Keratinocyte (primary cell): ENCODE data around the gene ANKRD40. TPM values are rescaled to one million over a fixed set of nuclear protein-coding genes. Genes with fewer than 3 reads are reported as not detected.

Experiments used
- DNase-seq: peaks from one replicate; pipeline ENCODE4 v3.0.0-alpha.2; 2011; ENCODE audit warnings: low read depth, missing footprints, low spot score
- FAIRE-seq: peaks from 2 replicates; lab custom pipeline; 2011; peaks lifted over from hg19 to GRCh38; lab: Jason Lieb, UNC
- H2AFZ ChIP-seq: 2 replicates; pipeline ENCODE4 v1.6.0; 2012; ENCODE audit warnings: low read length, control low read depth, inconsistent platforms; ENCODE audit not compliant: control insufficient read depth
- H3K27ac ChIP-seq: 2 replicates; pipeline ENCODE4 v1.5.1; 2011; ENCODE audit warnings: low read length; ENCODE audit not compliant: control insufficient read depth, insufficient read depth
- H3K27me3 ChIP-seq: 3 replicates; pipeline ENCODE4 v1.6.0; 2011; ENCODE audit warnings: low read length; ENCODE audit not compliant: control insufficient read depth, insufficient read depth; ENCODE audit errors: extremely low read depth
- H3K36me3 ChIP-seq, 2 experiments: 2 replicates in 1 of 2; 3 replicates in 1 of 2; pipeline ENCODE4 v1.5.1; 2011; ENCODE audit warnings: low read length in 2 of 2, mild to moderate bottlenecking in 1 of 2; ENCODE audit not compliant: control insufficient read depth in 2 of 2, insufficient read depth in 2 of 2; ENCODE audit errors: extremely low read depth in 1 of 2
- H3K4me1 ChIP-seq: 3 replicates; pipeline ENCODE4 v1.5.1; 2011; ENCODE audit warnings: low read length; ENCODE audit not compliant: control insufficient read depth, insufficient read depth; ENCODE audit errors: extremely low read depth
- H3K4me2 ChIP-seq: 3 replicates; pipeline ENCODE4 v1.6.0; 2011; ENCODE audit warnings: low read depth, low read length; ENCODE audit not compliant: control insufficient read depth, insufficient read depth; ENCODE audit errors: extremely low read depth
- H3K4me3 ChIP-seq, 3 experiments: fragments of 200-600 bp in 1 of 3; sonication (generic) in 1 of 3; 2 replicates in 2 of 3; 3 replicates in 1 of 3; pipeline ENCODE4 v1.5.1; 2011 to 2016; ENCODE audit warnings: low read length in 3 of 3, mild to moderate bottlenecking in 3 of 3, control low read depth in 2 of 3, inconsistent platforms in 1 of 3, low read depth in 1 of 3, mixed read lengths in 1 of 3, mixed run types in 1 of 3, moderate library complexity in 1 of 3; ENCODE audit not compliant: control insufficient read depth in 2 of 3, insufficient read depth in 2 of 3; ENCODE audit errors: extremely low read depth in 1 of 3
- H3K79me2 ChIP-seq: 2 replicates; pipeline ENCODE4 v1.6.0; 2012; ENCODE audit warnings: low read length; ENCODE audit not compliant: control insufficient read depth, insufficient read depth
- H3K9ac ChIP-seq: 3 replicates; pipeline ENCODE4 v1.6.0; 2011; ENCODE audit warnings: low read length; ENCODE audit not compliant: control insufficient read depth, insufficient read depth; ENCODE audit errors: extremely low read depth
- H3K9me1 ChIP-seq: 3 replicates; pipeline ENCODE4 v1.6.0; 2011; ENCODE audit warnings: low read length; ENCODE audit not compliant: control insufficient read depth, insufficient read depth; ENCODE audit errors: extremely low read depth
- H3K9me3 ChIP-seq: 2 replicates; pipeline ENCODE4 v1.5.1; 2012; ENCODE audit warnings: low read depth, low read length; ENCODE audit not compliant: control insufficient read depth
- H4K20me1 ChIP-seq: 3 replicates; pipeline ENCODE4 v1.6.0; 2011; ENCODE audit warnings: low read length; ENCODE audit not compliant: control insufficient read depth, insufficient read depth; ENCODE audit errors: extremely low read depth
- EZH2 ChIP-seq: IDR thresholded peaks from one replicate; pipeline ENCODE4 v1.6.1; 2012; ENCODE audit warnings: inconsistent platforms, mild to moderate bottlenecking, low read length, moderate library complexity
- dilution Hi-C: fragments of 300-500 bp; cut with MboI; formaldehyde crosslinking; loops from one replicate; pipeline ENCODE4 v1.7.0; 2020; ENCODE audit warnings: low sequenced_read_pairs; ENCODE audit not compliant: extremely low pct_ligation_motif_present
- polyA plus RNA-seq, 5 experiments: library from polyadenylated mRNA; depleted of rRNA in 3 of 5; stranded (reverse) in 3 of 5; stranded (forward) in 1 of 5; unstranded in 1 of 5; fragments of >200 nt; gene quantifications; 1 replicate in 1 of 5; 2 replicates in 3 of 5; 3 replicates in 1 of 5; pipeline versions ENCODE4 v1.2.1 to v1.2.3, GENCODE V29; 2011 to 2012; ENCODE audit warnings: missing spikeins in 2 of 5, low read depth in 1 of 5, low replicate concordance in 1 of 5
- TF ChIP-seq, protein P1 (sequence below), 3 experiments: IDR thresholded peaks in 1 of 3; conservative IDR thresholded peaks in 1 of 3; optimal IDR thresholded peaks in 1 of 3; 2 replicates in 2 of 3; 3 replicates in 1 of 3; pipeline versions ENCODE3 to v1.5.1; 2011; ENCODE audit warnings: low read length in 3 of 3, mild to moderate bottlenecking in 3 of 3, moderate library complexity in 2 of 3, control low read depth in 1 of 3, inconsistent platforms in 1 of 3; ENCODE audit not compliant: insufficient read depth in 2 of 3; ENCODE audit errors: extremely low read depth in 1 of 3

The ANKRD40 gene
- polyA plus RNA-seq, 1 donor (not counting 4 experiments of a cell fraction or from before 2014, with no cell fraction given), result 32.7 TPM

DNA sequence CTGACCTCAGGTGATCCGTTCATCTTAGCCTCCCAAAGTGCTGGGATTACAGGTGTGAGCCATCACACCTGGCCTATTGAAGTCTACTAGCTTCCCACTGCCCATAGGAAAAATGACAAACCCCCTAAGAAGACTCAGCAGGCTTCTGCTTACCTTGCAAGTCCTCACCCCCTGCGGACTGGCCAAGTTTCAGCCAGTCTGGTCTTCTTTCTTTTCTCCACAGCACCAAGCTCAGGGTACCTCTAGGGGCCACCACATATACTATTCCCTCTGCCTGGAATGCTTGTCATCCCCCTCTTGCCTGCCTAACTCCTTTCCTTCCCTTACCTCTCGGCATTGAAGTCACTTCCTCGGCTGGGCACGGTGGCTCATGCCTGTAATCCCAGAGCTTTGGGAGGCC, 41.9 kb downstream of the ANKRD40 start:
- H2AFZ ChIP-seq, result no peak overlapping the region
- no peaks in the 10 kb centered on the region for H4K20me1 ChIP-seq
- no peaks in the 10 kb centered on the region for H3K27me3 ChIP-seq
- H3K4me2 ChIP-seq, result no peak overlapping the region
- H3K9me1 ChIP-seq, result no peaks in the 10 kb centered on the region
- H3K27ac ChIP-seq, result no peak overlapping the region
- dilution Hi-C loops, result no loop called here
- H3K4me3 ChIP-seq, result no peak overlapping the region
- no peaks in the 10 kb centered on the region for H3K9me3 ChIP-seq
- FAIRE-seq (no peak), DNase-seq (no peak)
- no peaks in the 10 kb centered on the region for H3K79me2 ChIP-seq
- peaks cover 35% of the 10 kb centered on the region for H3K4me1 ChIP-seq
- TF ChIP-seq EZH2, result no peak
- H3K9ac ChIP-seq, result no peak overlapping the region
- peaks cover 0 to 9% of the 10 kb centered on the region in 2 experiments for H3K36me3 ChIP-seq

DNA sequence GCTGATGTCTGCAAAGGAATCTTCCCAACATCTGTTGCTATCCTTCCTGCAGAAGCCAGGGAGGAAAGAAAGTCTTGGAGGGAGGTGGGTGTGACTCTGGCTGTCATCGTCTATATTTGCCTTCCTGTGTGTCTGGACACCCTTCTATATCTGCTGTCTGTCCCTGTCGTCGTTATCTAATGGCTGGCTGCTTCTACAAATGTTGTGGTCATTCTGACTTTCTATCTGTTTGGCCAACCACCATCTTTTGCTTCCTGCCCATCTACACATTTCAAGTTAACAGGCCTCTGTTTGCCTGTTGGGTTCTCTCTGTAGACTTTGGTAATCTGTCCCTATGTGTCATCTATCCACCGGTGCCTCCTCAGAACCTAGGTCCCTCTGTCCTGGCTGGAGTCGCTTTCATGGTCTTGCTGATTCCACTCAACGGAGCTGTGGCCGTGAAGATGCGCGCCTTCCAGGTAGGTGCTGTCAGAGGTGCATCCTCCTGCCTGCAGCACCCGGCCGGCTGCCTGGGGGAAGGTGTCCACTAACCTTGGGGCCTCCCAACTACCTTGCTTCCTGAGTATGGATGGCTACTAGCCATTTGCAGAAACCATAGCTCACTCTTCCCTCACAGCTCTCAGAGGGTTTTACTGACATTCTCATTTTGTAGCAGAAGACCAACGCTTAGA, 42.8 kb downstream of the ANKRD40 start:
- FAIRE-seq (no peak), DNase-seq (no peak)
- H3K79me2 ChIP-seq, result no peaks in the 10 kb centered on the region
- H3K9me3 ChIP-seq, result no peaks in the 10 kb centered on the region
- H3K4me2 ChIP-seq, result no peak overlapping the region
- no peaks in the 10 kb centered on the region for H3K9me1 ChIP-seq
- H2AFZ ChIP-seq, result no peak overlapping the region
- H3K4me3 ChIP-seq, result no peak overlapping the region
- dilution Hi-C loops, result no loop called here
- peaks cover 41% of the 10 kb centered on the region for H3K4me1 ChIP-seq
- no peak overlapping the region for H3K9ac ChIP-seq
- no peak overlapping the region for H3K27ac ChIP-seq
- no peaks in the 10 kb centered on the region for H4K20me1 ChIP-seq
- H3K27me3 ChIP-seq, result no peaks in the 10 kb centered on the region
- TF ChIP-seq EZH2, result no peak
- TF ChIP-seq, protein P1, sequence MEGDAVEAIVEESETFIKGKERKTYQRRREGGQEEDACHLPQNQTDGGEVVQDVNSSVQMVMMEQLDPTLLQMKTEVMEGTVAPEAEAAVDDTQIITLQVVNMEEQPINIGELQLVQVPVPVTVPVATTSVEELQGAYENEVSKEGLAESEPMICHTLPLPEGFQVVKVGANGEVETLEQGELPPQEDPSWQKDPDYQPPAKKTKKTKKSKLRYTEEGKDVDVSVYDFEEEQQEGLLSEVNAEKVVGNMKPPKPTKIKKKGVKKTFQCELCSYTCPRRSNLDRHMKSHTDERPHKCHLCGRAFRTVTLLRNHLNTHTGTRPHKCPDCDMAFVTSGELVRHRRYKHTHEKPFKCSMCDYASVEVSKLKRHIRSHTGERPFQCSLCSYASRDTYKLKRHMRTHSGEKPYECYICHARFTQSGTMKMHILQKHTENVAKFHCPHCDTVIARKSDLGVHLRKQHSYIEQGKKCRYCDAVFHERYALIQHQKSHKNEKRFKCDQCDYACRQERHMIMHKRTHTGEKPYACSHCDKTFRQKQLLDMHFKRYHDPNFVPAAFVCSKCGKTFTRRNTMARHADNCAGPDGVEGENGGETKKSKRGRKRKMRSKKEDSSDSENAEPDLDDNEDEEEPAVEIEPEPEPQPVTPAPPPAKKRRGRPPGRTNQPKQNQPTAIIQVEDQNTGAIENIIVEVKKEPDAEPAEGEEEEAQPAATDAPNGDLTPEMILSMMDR (optimal IDR thresholded peaks at IDR 0.05 in 1 of 3, IDR thresholded peaks at IDR 0.05 in 1 of 3, conservative IDR thresholded peaks at IDR 0.05 in 1 of 3; ENCODE audit: extremely low read depth in 1 of 3, insufficient read depth in 2 of 3, low read length in 3 of 3), result no peak
- peaks cover 0 to 9% of the 10 kb centered on the region in 2 experiments for H3K36me3 ChIP-seq
